ENCODE results near the gene RBPJ.

- TF ChIP-seq CTCF (conservative IDR thresholded peaks at IDR 0.05 in 1 of 2, IDR thresholded peaks at IDR 0.05 in 1 of 2; ENCODE audit: low read depth in 1 of 2, low read length in 2 of 2): no peak
- TF ChIP-seq EZH2 (IDR thresholded peaks at IDR 0.05; ENCODE audit: low read length, missing control alignments): no peak
Observed at GRCh38 chr4:26413582-26413981, 92.8 kb downstream of the RBPJ start.
